Measurements from ENCODE around the gene ACTN4.

DNA sequence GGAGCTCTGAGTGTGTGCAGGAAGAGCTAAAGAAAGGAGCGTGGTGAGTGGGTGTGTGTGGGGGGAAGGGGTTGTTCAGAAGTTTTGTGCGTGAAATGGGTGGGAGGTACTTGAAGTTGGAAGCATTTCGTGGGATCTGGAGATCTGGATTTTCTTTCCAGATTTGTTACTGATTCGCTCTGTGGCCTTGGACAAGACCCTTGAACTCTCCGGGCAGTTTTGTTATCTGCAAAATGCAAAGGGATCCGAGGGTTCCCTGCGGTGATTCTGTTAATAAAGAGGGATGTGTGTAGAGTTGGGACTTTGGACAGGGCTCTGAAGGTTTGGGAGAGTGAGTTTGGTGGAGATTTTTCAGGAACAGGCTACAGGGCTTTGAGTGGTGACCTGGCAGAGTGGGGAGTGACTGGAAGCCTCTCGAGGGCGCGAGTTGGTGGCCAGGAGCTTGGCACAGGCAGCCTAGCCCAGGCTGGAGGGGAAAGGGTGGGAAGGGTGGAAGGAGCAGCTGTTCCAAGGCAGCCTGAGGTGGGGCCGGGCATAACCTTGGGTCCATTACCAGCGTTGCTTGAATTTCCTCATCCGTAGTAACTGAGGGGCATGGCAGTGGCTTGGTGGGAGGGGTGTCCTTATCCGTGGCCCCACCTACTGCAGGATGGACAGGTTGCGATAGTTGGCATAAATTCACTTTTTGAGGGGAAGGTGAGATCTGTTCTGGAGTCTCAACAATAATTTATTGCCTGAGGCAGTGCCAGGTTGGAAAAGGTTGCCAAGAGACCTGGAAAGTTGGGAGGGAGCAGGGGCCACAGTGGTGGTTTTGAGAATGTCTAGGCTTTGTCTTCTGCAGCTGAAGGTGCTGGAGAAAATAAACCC lies 2.1 kb downstream of the ACTN4 start:
- TF ChIP-seq, protein P1, sequence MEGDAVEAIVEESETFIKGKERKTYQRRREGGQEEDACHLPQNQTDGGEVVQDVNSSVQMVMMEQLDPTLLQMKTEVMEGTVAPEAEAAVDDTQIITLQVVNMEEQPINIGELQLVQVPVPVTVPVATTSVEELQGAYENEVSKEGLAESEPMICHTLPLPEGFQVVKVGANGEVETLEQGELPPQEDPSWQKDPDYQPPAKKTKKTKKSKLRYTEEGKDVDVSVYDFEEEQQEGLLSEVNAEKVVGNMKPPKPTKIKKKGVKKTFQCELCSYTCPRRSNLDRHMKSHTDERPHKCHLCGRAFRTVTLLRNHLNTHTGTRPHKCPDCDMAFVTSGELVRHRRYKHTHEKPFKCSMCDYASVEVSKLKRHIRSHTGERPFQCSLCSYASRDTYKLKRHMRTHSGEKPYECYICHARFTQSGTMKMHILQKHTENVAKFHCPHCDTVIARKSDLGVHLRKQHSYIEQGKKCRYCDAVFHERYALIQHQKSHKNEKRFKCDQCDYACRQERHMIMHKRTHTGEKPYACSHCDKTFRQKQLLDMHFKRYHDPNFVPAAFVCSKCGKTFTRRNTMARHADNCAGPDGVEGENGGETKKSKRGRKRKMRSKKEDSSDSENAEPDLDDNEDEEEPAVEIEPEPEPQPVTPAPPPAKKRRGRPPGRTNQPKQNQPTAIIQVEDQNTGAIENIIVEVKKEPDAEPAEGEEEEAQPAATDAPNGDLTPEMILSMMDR (IDR thresholded peaks at IDR 0.05), result no peak
- TF ChIP-seq ZNF263 (CRISPR knock-in tag; IDR thresholded peaks at IDR 0.05; ENCODE audit: low read depth), result no peak
- TF ChIP-seq, protein P2, sequence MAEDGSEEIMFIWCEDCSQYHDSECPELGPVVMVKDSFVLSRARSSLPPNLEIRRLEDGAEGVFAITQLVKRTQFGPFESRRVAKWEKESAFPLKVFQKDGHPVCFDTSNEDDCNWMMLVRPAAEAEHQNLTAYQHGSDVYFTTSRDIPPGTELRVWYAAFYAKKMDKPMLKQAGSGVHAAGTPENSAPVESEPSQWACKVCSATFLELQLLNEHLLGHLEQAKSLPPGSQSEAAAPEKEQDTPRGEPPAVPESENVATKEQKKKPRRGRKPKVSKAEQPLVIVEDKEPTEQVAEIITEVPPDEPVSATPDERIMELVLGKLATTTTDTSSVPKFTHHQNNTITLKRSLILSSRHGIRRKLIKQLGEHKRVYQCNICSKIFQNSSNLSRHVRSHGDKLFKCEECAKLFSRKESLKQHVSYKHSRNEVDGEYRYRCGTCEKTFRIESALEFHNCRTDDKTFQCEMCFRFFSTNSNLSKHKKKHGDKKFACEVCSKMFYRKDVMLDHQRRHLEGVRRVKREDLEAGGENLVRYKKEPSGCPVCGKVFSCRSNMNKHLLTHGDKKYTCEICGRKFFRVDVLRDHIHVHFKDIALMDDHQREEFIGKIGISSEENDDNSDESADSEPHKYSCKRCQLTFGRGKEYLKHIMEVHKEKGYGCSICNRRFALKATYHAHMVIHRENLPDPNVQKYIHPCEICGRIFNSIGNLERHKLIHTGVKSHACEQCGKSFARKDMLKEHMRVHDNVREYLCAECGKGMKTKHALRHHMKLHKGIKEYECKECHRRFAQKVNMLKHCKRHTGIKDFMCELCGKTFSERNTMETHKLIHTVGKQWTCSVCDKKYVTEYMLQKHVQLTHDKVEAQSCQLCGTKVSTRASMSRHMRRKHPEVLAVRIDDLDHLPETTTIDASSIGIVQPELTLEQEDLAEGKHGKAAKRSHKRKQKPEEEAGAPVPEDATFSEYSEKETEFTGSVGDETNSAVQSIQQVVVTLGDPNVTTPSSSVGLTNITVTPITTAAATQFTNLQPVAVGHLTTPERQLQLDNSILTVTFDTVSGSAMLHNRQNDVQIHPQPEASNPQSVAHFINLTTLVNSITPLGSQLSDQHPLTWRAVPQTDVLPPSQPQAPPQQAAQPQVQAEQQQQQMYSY (CRISPR knock-in tag; IDR thresholded peaks at IDR 0.05), result no peak
